Neural cell (in vitro differentiated cells): ENCODE data around the gene CPEB3. TPM values are rescaled to one million over a fixed set of nuclear protein-coding genes. Genes with fewer than 3 reads are reported as not detected.

Source experiments
- H2AFZ ChIP-seq: fragments of 200-600, 300-800 bp; sonication (generic), shearing (Covaris generic); 2 replicates; pipeline ENCODE4 v1.6.0; 2014; ENCODE audit warnings: low read depth, mild to moderate bottlenecking, antibody characterized with exemption, low read length, moderate library complexity
- H3F3A ChIP-seq: fragments of 200-600 bp; shearing (Covaris generic); 2 replicates; pipeline ENCODE4 v1.6.1; 2016; ENCODE audit warnings: mild to moderate bottlenecking, moderate library complexity, mixed read lengths, antibody characterized with exemption, low read length; ENCODE audit not compliant: insufficient read depth, poor library complexity, severe bottlenecking
- H3K27ac ChIP-seq: fragments of 200-600, 300-800 bp; sonication (generic), shearing (Covaris generic); 2 replicates; pipeline ENCODE4 v1.5.1; 2014; ENCODE audit warnings: mild to moderate bottlenecking, low read length, moderate library complexity
- H3K27me3 ChIP-seq: fragments of 300-800, 200-600 bp; sonication (generic), shearing (Covaris generic); 2 replicates; pipeline ENCODE4 v1.6.0; 2014; ENCODE audit warnings: mild to moderate bottlenecking, low read depth, low read length, moderate library complexity; ENCODE audit not compliant: insufficient read depth
- H3K36me3 ChIP-seq: fragments of 300-800, 200-600 bp; sonication (generic), shearing (Covaris generic); 2 replicates; pipeline ENCODE4 v1.5.1; 2014; ENCODE audit warnings: mild to moderate bottlenecking, antibody characterized with exemption, low read length, moderate library complexity; ENCODE audit not compliant: insufficient read depth
- H3K4me2 ChIP-seq: fragments of 300-800, 200-600 bp; sonication (generic), shearing (Covaris generic); 2 replicates; pipeline ENCODE4 v1.6.0; 2014; ENCODE audit warnings: mild to moderate bottlenecking, low read length
- H3K4me3 ChIP-seq: fragments of 300-800, 200-600 bp; sonication (generic), shearing (Covaris generic); 2 replicates; pipeline ENCODE4 v1.5.1; 2014; ENCODE audit warnings: mild to moderate bottlenecking, low read length, moderate library complexity
- H3K79me2 ChIP-seq: fragments of 200-600 bp; shearing (Covaris generic); replicated peaks from 2 replicates; pipeline ENCODE4 v1.6.0; 2014; ENCODE audit warnings: mild to moderate bottlenecking, low read length, moderate library complexity; ENCODE audit not compliant: insufficient read depth
- H3K9ac ChIP-seq: fragments of 300-800, 200-600 bp; sonication (generic), shearing (Covaris generic); 2 replicates; pipeline ENCODE4 v1.6.1; 2016; ENCODE audit warnings: mild to moderate bottlenecking, low read length, mixed read lengths
- H3K9me2 ChIP-seq: fragments of 200-600 bp; shearing (Covaris generic); 2 replicates; pipeline ENCODE4 v1.6.1; 2016; ENCODE audit warnings: mild to moderate bottlenecking, low read length, mixed read lengths; ENCODE audit not compliant: insufficient read depth
- H3K9me3 ChIP-seq: fragments of 200-600, 300-800 bp; sonication (generic), shearing (Covaris generic); 2 replicates; pipeline ENCODE4 v1.6.1; 2016; ENCODE audit warnings: mild to moderate bottlenecking, mixed run types, low read length, moderate library complexity, mixed read lengths
- H4K20me1 ChIP-seq: fragments of 200-600 bp; shearing (Covaris generic); 2 replicates; pipeline ENCODE4 v1.6.1; 2016; ENCODE audit warnings: mild to moderate bottlenecking, mixed run types; ENCODE audit not compliant: insufficient read depth
- EP300 ChIP-seq: fragments of 450-650 bp; conservative IDR thresholded peaks from 2 replicates; pipeline ENCODE4 v1.6.1; 2014; ENCODE audit warnings: antibody characterized with exemption, mild to moderate bottlenecking, moderate library complexity; ENCODE audit not compliant: poor library complexity, severe bottlenecking
- EZH2 ChIP-seq: fragments of 200-600, 300-800 bp; shearing (Covaris generic), sonication (generic); IDR thresholded peaks from 2 replicates; pipeline ENCODE4 v1.6.1; 2014; ENCODE audit warnings: antibody characterized with exemption, low read length, borderline replicate concordance, mild to moderate bottlenecking; ENCODE audit not compliant: insufficient read depth, poor library complexity, severe bottlenecking
- MXI1 ChIP-seq: fragments of 450-650 bp; conservative IDR thresholded peaks from 2 replicates; pipeline ENCODE4 v1.6.1; 2014; ENCODE audit warnings: antibody characterized with exemption, mild to moderate bottlenecking; ENCODE audit not compliant: poor library complexity, severe bottlenecking
- POLR2AphosphoS5 ChIP-seq: IDR thresholded peaks from 2 replicates; pipeline ENCODE4 v1.6.1; 2012
- RAD21 ChIP-seq: fragments of 450-650 bp; conservative IDR thresholded peaks from 2 replicates; pipeline ENCODE4 v1.6.1; 2014; ENCODE audit warnings: antibody characterized with exemption, mild to moderate bottlenecking, moderate library complexity
- SMC3 ChIP-seq: fragments of 450-650 bp; conservative IDR thresholded peaks from 2 replicates; pipeline ENCODE4 v1.6.1; 2014; ENCODE audit warnings: antibody characterized with exemption, mild to moderate bottlenecking, moderate library complexity; ENCODE audit not compliant: poor library complexity
- TAF1 ChIP-seq: IDR thresholded peaks from 2 replicates; pipeline ENCODE4 v1.6.1; 2012; ENCODE audit warnings: low read depth
- polyA plus RNA-seq: library from polyadenylated mRNA; depleted of rRNA; stranded (reverse); fragments of >200 nt; gene quantifications from 2 replicates; pipeline ENCODE4 v1.2.3, GENCODE V29; 2014
- TF ChIP-seq, protein P1 (sequence below): fragments of 450-650 bp; IDR thresholded peaks from 2 replicates; pipeline ENCODE4 v1.5.1; 2014; ENCODE audit warnings: antibody characterized with exemption, mild to moderate bottlenecking, moderate library complexity; ENCODE audit not compliant: poor library complexity, severe bottlenecking
- TF ChIP-seq, protein P2 (sequence below): IDR thresholded peaks from 2 replicates; pipeline ENCODE4 v1.6.1; 2012; ENCODE audit warnings: borderline replicate concordance

Gene CPEB3
- polyA plus RNA-seq, 1 donor from 2014 or later = 20.0 TPM

DNA sequence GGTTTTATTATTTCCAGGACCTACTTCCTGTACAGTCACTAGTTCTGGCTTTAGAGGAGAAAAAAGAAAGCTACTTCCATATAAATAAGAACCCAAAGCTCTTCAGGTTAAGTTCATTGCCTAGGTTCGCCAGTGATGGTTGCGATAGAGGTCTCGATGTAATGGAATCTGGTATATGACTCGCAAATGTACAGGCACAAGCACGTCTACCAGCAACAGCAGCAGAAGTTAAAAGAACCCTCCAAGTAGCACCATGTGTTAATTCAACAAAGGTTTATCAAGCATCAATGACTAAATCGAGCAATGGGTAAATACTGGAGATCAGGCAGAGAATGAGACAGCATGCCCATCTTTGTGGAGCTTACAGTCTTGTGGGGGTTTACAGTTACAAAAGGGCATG, 211.9 kb downstream of the CPEB3 start:
- H3K4me3 ChIP-seq = no peak overlapping the region
- H3K27me3 ChIP-seq = no peaks in the 10 kb centered on the region
- H3K9ac ChIP-seq = no peak overlapping the region
- H3K36me3 ChIP-seq = peaks cover 7% of the 10 kb centered on the region
- H3K79me2 ChIP-seq = no peaks in the 10 kb centered on the region
- TF ChIP-seq POLR2AphosphoS5 (no peak), SMC3 (no peak), RAD21 (no peak), MXI1 (no peak), TAF1 (no peak), EP300 (no peak), EZH2 (no peak)
- TF ChIP-seq, protein P1, sequence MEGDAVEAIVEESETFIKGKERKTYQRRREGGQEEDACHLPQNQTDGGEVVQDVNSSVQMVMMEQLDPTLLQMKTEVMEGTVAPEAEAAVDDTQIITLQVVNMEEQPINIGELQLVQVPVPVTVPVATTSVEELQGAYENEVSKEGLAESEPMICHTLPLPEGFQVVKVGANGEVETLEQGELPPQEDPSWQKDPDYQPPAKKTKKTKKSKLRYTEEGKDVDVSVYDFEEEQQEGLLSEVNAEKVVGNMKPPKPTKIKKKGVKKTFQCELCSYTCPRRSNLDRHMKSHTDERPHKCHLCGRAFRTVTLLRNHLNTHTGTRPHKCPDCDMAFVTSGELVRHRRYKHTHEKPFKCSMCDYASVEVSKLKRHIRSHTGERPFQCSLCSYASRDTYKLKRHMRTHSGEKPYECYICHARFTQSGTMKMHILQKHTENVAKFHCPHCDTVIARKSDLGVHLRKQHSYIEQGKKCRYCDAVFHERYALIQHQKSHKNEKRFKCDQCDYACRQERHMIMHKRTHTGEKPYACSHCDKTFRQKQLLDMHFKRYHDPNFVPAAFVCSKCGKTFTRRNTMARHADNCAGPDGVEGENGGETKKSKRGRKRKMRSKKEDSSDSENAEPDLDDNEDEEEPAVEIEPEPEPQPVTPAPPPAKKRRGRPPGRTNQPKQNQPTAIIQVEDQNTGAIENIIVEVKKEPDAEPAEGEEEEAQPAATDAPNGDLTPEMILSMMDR = no peak
- TF ChIP-seq, protein P2, sequence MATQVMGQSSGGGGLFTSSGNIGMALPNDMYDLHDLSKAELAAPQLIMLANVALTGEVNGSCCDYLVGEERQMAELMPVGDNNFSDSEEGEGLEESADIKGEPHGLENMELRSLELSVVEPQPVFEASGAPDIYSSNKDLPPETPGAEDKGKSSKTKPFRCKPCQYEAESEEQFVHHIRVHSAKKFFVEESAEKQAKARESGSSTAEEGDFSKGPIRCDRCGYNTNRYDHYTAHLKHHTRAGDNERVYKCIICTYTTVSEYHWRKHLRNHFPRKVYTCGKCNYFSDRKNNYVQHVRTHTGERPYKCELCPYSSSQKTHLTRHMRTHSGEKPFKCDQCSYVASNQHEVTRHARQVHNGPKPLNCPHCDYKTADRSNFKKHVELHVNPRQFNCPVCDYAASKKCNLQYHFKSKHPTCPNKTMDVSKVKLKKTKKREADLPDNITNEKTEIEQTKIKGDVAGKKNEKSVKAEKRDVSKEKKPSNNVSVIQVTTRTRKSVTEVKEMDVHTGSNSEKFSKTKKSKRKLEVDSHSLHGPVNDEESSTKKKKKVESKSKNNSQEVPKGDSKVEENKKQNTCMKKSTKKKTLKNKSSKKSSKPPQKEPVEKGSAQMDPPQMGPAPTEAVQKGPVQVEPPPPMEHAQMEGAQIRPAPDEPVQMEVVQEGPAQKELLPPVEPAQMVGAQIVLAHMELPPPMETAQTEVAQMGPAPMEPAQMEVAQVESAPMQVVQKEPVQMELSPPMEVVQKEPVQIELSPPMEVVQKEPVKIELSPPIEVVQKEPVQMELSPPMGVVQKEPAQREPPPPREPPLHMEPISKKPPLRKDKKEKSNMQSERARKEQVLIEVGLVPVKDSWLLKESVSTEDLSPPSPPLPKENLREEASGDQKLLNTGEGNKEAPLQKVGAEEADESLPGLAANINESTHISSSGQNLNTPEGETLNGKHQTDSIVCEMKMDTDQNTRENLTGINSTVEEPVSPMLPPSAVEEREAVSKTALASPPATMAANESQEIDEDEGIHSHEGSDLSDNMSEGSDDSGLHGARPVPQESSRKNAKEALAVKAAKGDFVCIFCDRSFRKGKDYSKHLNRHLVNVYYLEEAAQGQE = no peak
- H3K9me3 ChIP-seq = no peaks in the 10 kb centered on the region
- no peak overlapping the region for H2AFZ ChIP-seq
- no peaks in the 10 kb centered on the region for H3K9me2 ChIP-seq
- H3K27ac ChIP-seq = no peak overlapping the region
- no peak overlapping the region for H3K4me2 ChIP-seq
- H3F3A ChIP-seq = no peaks in the 10 kb centered on the region
- H4K20me1 ChIP-seq = no peaks in the 10 kb centered on the region

DNA sequence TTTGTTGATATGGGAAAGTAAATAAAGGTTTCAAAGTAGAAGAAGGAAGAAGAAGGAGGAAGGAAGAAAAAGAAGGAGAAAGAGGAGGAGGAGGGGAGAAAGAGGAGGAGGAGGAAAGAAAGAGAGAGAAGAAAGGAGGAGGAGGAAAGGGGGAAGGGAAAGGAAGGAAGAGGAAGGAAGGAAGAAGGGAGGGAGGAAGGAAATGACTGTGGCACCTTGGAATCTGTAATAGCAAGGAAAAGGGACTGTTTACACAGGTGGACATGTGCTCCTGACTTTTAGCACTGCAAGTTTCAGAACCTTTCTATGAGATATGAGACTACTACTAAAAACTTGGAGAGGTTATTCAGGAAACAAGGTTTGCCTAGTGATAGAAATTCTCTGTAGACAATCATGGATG, 214.2 kb downstream of the CPEB3 start:
- Histone ChIP-seq H3K4me3 (no peak overlapping the region), H3K9me2 (no peaks in the 10 kb centered on the region), H3F3A (no peaks in the 10 kb centered on the region), H4K20me1 (no peaks in the 10 kb centered on the region), H3K79me2 (no peaks in the 10 kb centered on the region), H3K36me3 (peaks cover 7% of the 10 kb centered on the region), H3K4me2 (no peak overlapping the region), H3K9ac (no peak overlapping the region), H3K27me3 (no peaks in the 10 kb centered on the region), H2AFZ (no peak overlapping the region), H3K9me3 (no peaks in the 10 kb centered on the region), H3K27ac (no peak overlapping the region)
- TF ChIP-seq, protein P2 = no peak
- TF ChIP-seq, protein P1 = no peak
- no peak for TF ChIP-seq MXI1
- no peak for TF ChIP-seq EZH2
- TF ChIP-seq RAD21 = no peak
- TF ChIP-seq POLR2AphosphoS5 = no peak
- no peak for TF ChIP-seq EP300
- no peak for TF ChIP-seq SMC3
- TF ChIP-seq TAF1 = no peak
